AG10803 (cell line): ENCODE measurements around the gene MMAB.
A peak's percentile ranks its signal among the peaks of the same experiment; 100 is the strongest.

Experiments used
- DNase-seq: peaks from one replicate; pipeline ENCODE4 v3.0.0; 2010; ENCODE audit warnings: low read depth
- H3K4me3 ChIP-seq: 2 replicates; pipeline ENCODE4 v1.5.1; 2011; ENCODE audit warnings: mild to moderate bottlenecking, low read length, control low read depth
- CTCF ChIP-seq: conservative IDR thresholded peaks from 2 replicates; pipeline ENCODE4 v1.5.1; 2011; ENCODE audit warnings: mild to moderate bottlenecking, low read length, control low read depth, inconsistent platforms

The MMAB gene

GRCh38 chr12:109518820-109519665 is 54.3 kb downstream of the MMAB start:
- H3K4me3 ChIP-seq = no peak overlapping the region
- peak; percentile 87 for TF ChIP-seq CTCF
- DNase-seq = peak; percentile 71

GRCh38 chr12:109517619-109518018 is 55.7 kb downstream of the MMAB start:
- H3K4me3 ChIP-seq = no peak overlapping the region
- no peak for TF ChIP-seq CTCF
- DNase-seq = no peak

- TF ChIP-seq CTCF = no peak
- no peak overlapping the region for H3K4me3 ChIP-seq
- no peak for DNase-seq
Measured at GRCh38 chr12:109513977-109514376, 59.3 kb downstream of the MMAB start.

GRCh38 chr12:109513051-109513450 is 60.3 kb downstream of the MMAB start:
- no peak for DNase-seq
- no peak for TF ChIP-seq CTCF
- H3K4me3 ChIP-seq = no peak overlapping the region

- no peak for TF ChIP-seq CTCF
- H3K4me3 ChIP-seq = no peak overlapping the region
- no peak for DNase-seq
Measured at GRCh38 chr12:109512608-109513007, 60.7 kb downstream of the MMAB start.

GRCh38 chr12:109510196-109510595 is 63.1 kb downstream of the MMAB start:
- no peak for DNase-seq
- TF ChIP-seq CTCF = no peak
- no peak overlapping the region for H3K4me3 ChIP-seq

GRCh38 chr12:109504068-109504467 is 69.2 kb downstream of the MMAB start:
- DNase-seq = no peak
- no peak for TF ChIP-seq CTCF
- H3K4me3 ChIP-seq = no peak overlapping the region
